Left ventricle myocardium inferior (tissue), 1 donor: ENCODE measurements around the gene SLC5A12. TPM values are rescaled to one million over a fixed set of nuclear protein-coding genes. Genes with fewer than 3 reads are reported as not detected.

Experiments used
- DNase-seq: peaks from one replicate; pipeline ENCODE4 v3.0.0-alpha.2; 2020
- H3K27ac ChIP-seq: fragments of 200-600 bp; replicated peaks from 2 replicates; pipeline ENCODE4 v1.8.0; 2021
- H3K27me3 ChIP-seq: fragments of 200-600 bp; 2 replicates; pipeline ENCODE4 v1.8.0; 2021; ENCODE audit warnings: low read depth
- H3K36me3 ChIP-seq: fragments of 200-600 bp; 2 replicates; pipeline ENCODE4 v1.8.0; 2021
- H3K4me1 ChIP-seq: fragments of 200-600 bp; 2 replicates; pipeline ENCODE4 v1.8.0; 2021
- H3K4me3 ChIP-seq: fragments of 200-600 bp; 2 replicates; pipeline ENCODE4 v1.8.0; 2021; ENCODE audit warnings: mild to moderate bottlenecking, moderate library complexity
- H3K9me3 ChIP-seq: fragments of 200-600 bp; replicated peaks from 2 replicates; pipeline ENCODE4 v1.8.0; 2021
- intact Hi-C: fragments of 100-400 bp; cut with micrococcal nuclease; formaldehyde crosslinking; loops from one replicate; pipeline ENCODE4 v1.11.0; 2022
- total RNA-seq: library from RNA; stranded (reverse); fragmentation: NEBNext Ultra II Directional; extraction: Animal tissue kit (Norgen Biotek cat#: 25700); gene quantifications from one replicate; pipeline ENCODE4 v1.2.1, GENCODE V29; 2021
- TF ChIP-seq, protein P1 (sequence below): fragments of 200-600 bp; IDR thresholded peaks from 2 replicates; pipeline ENCODE4 v1.8.0; 2021; ENCODE audit warnings: antibody characterized with exemption, mild to moderate bottlenecking, borderline replicate concordance
- donor health status: DM: no; HTN: yes; CAD: no; lungs with severe emphysema.

The SLC5A12 gene
- total RNA-seq, 1 donor from 2014 or later: not detected

DNA sequence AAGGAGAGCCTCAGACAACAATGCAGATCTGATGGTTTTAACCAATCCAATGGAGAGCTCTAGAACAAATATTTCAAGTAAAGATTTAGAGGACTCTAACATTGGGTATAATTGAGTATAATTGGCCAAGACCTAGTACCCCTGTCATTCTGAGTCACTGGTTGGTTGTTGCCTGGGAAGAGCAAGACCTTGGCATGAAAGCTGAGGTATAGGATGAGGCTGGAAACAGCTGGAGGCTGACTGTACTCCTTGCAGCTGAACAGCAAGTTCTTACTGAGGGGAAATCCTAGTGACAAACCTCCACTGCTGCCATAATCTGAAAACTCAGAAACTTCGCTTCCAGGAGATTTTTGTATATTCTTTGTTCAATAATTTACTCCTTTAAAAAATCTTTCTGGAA lies 95.5 kb downstream of the SLC5A12 start:
- H3K4me1 ChIP-seq: no peaks in the 10 kb centered on the region
- intact Hi-C loops: no loop called here
- H3K27ac ChIP-seq: no peak overlapping the region
- H3K27me3 ChIP-seq: no peaks in the 10 kb centered on the region
- H3K9me3 ChIP-seq: no peaks in the 10 kb centered on the region
- TF ChIP-seq, protein P1, sequence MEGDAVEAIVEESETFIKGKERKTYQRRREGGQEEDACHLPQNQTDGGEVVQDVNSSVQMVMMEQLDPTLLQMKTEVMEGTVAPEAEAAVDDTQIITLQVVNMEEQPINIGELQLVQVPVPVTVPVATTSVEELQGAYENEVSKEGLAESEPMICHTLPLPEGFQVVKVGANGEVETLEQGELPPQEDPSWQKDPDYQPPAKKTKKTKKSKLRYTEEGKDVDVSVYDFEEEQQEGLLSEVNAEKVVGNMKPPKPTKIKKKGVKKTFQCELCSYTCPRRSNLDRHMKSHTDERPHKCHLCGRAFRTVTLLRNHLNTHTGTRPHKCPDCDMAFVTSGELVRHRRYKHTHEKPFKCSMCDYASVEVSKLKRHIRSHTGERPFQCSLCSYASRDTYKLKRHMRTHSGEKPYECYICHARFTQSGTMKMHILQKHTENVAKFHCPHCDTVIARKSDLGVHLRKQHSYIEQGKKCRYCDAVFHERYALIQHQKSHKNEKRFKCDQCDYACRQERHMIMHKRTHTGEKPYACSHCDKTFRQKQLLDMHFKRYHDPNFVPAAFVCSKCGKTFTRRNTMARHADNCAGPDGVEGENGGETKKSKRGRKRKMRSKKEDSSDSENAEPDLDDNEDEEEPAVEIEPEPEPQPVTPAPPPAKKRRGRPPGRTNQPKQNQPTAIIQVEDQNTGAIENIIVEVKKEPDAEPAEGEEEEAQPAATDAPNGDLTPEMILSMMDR: no peak
- H3K36me3 ChIP-seq: no peaks in the 10 kb centered on the region
- DNase-seq: no peak
- no peak overlapping the region for H3K4me3 ChIP-seq

DNA sequence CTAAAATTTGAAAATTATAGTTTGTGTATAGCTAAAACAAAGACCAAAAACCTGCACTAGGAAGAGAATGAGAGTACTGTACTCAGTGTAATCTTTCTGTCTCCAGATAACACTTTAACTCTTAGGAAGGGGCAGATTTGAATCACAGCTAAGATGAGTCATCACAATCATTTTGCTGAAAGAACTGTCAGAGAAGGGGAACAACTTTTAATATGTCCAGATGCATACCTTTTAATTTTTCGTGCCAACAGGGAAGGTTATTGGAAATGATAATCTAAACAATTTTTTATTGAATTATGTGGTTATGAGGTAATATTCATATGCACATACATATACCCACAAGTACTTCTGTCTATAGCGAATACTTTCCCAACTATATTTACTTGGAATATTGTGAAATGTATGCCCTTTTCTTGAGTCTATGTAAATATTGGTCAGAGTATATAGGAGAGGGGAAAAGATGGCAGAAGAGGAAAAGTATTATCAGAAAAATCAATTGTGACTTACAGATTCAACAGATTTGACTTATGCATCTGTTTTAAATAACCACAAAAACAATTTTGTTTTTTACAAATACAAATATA lies 98.7 kb downstream of the SLC5A12 start:
- TF ChIP-seq, protein P1: no peak
- H3K4me3 ChIP-seq: no peak overlapping the region
- H3K27ac ChIP-seq: no peak overlapping the region
- no peaks in the 10 kb centered on the region for H3K27me3 ChIP-seq
- no peaks in the 10 kb centered on the region for H3K4me1 ChIP-seq
- DNase-seq: no peak
- H3K9me3 ChIP-seq: no peaks in the 10 kb centered on the region
- intact Hi-C loops: no loop called here
- H3K36me3 ChIP-seq: no peaks in the 10 kb centered on the region

DNA sequence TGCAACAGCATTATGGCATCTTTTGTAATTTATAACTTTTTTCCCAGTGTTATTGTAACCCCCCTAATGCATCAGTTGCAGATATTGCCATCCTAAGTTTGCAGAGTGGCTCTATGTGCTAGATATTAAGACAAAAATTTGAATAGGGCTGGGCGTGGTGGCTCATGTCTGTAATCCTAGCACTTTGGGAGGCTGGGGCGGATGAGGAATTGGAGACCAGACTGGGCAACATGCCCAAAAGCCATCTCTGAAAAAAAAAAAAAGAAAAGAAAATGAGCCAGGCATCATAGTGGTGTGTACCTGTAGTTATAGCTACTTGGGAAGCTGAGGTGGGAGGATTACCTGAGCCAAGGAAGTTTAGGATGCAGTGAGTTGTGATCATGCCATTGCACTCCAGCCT lies 99.7 kb downstream of the SLC5A12 start:
- intact Hi-C loops: no loop called here
- no peaks in the 10 kb centered on the region for H3K9me3 ChIP-seq
- no peaks in the 10 kb centered on the region for H3K27me3 ChIP-seq
- no peak for DNase-seq
- no peaks in the 10 kb centered on the region for H3K36me3 ChIP-seq
- no peak overlapping the region for H3K27ac ChIP-seq
- TF ChIP-seq, protein P1: no peak
- no peaks in the 10 kb centered on the region for H3K4me1 ChIP-seq
- no peak overlapping the region for H3K4me3 ChIP-seq

- DNase-seq: no peak
- TF ChIP-seq, protein P1: no peak
- intact Hi-C loops: no loop called here
- Histone ChIP-seq H3K4me3 (no peak overlapping the region), H3K9me3 (no peaks in the 10 kb centered on the region), H3K4me1 (no peaks in the 10 kb centered on the region), H3K27me3 (no peaks in the 10 kb centered on the region), H3K36me3 (no peaks in the 10 kb centered on the region), H3K27ac (no peak overlapping the region)
Measured at GRCh38 chr11:26621132-26621531, 100.7 kb downstream of the SLC5A12 start.

DNA sequence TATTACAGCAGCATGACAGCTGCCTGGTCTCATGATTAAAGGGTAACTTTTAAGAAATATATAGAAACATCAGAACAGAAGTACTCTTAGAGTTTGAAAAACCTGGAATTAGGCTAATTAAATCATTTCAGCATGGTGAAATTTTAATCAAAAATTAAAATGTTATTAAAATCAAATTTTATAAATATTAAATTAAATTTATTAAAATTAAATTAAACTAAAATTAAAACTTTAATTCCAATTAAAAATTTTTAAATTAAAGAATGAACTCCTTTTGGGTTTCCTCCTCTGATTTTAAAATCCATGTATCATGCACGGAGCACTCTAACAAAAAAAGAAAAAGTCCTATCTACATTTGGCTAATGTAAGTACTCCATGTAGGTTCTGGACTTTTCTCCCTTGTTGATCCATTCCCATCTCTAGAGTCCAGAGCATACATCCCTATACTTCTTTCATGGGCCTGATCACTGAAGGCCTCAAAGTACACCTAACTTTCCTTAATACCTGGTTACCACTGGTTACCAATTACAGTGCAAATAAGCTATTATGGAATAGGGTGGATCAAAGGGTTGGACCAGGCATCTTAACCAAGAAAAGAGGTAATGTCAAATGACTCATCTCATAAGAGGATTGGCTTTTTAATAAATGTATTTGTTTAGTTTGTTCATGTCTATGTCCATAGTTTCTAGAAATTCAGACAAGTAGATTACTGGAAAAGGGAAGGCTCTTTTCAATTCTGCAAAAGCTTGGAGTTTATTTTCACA lies 101.4 kb downstream of the SLC5A12 start:
- no peak for DNase-seq
- no peaks in the 10 kb centered on the region for H3K36me3 ChIP-seq
- no peaks in the 10 kb centered on the region for H3K4me1 ChIP-seq
- intact Hi-C loops: no loop called here
- no peak overlapping the region for H3K4me3 ChIP-seq
- TF ChIP-seq, protein P1: no peak
- H3K9me3 ChIP-seq: no peaks in the 10 kb centered on the region
- no peaks in the 10 kb centered on the region for H3K27me3 ChIP-seq
- H3K27ac ChIP-seq: no peak overlapping the region
